GM21529 (cell line): ENCODE data around the gene ATP9A.
"Not testable (repeated sequence)": the region's sequence is repeated elsewhere in the genome, so short reads cannot be mapped to it uniquely, and the experiment has no call there.

Experiments
- ATAC-seq: cut with Tn5 transposase; IDR thresholded peaks from one replicate; pipeline ENCODE4 v1.9.1; 2021; ENCODE audit not compliant: unreplicated experiment

Gene ATP9A

DNA sequence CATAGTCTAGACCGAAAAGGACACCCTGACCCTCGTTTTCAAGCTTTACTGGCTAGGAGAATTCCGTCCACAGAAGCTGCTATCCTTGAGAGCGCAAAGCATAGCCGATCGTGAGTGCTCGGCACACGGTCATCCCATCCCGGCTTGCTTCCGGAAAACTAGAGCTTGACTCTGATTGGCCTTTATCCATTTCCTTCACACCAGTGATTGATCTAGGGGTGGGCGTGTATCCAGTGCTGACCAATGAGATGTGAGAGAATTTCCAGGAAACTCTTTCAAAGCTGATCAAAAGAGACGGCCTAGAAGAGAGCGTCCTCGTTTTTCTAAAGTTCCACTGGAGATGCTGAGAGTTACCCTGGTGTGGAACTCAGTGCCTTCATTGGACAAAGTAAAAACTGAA, 184.7 kb downstream of the ATP9A start:
- no peak for ATAC-seq

- no peak for ATAC-seq
These were observed 185.1 kb downstream of the ATP9A start for GRCh38 chr20:51583073-51583472.

DNA sequence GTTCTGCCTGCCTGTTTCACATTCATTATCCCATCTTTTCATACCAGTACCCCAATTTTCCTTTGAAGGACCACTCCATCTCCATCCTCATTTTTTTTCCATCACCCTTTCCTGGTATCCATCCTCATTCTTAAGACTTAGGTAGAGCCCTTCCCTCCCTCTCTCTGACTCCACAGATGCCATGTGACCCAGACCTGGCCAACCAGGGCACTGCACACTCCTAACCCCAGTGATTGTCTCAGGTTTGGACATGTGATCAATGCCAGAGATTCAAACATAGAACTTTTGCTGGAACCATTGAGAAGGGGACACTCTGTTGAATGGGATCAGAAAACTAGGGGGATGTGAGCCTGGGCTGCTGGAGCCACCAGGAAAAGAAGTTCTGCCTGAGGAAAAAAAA, 186.6 kb downstream of the ATP9A start:
- no peak for ATAC-seq

DNA sequence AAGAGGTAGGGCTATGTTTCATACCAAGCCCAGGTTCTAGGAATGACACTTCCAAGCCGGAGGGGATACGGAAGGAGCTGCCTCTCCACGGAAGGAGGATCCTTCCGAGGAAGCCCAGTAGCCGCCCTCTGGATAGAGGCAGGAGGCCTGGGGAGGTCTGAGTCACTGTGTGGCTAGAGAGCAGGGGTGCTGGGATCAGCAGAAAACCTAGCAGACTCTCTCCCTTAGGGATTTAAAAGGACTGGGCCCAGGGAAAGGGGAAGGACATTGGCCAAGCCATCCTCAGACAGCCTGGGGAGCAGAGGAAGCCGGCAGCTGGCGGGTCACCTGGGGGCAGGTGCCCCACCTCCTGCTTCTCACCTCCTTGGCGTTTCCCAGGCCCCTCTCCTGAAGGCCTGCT, 189.1 kb downstream of the ATP9A start:
- ATAC-seq = no peak

- ATAC-seq = no peak
These were observed 190.1 kb downstream of the ATP9A start for GRCh38 chr20:51578145-51578459.

DNA sequence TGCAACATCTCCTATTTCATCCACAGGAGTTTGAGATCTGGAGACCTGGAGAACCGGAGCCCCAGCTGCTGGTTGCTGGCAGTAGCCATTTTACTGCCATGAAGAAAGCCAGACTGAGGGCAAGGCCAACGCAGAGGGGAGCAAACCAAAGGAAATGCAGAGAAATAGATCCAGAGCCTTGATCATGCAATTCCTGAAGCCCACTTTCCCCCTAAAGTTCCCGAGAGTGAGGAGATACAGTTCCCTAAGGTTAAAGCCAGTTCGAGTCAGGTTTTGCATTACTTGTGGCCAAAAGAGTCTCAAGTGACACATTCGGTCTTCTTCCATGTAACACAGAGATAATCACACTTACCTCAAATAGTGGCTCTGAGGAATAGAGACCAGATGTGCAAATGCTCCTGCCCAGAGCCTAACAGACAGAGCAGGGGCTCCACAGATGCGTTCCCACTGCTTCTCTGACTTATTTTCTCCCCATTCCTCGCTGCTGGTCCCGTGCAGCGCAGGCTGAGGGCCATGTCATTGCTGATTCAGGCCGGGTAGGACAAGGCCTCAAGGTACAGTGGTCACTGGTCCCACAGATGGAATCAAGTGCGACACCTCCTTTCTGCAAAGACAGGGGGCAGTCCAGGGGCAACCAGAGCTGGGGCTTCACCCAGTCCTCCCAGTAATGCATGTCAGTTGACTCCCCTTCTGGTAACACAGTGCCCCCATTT, 190.6 kb downstream of the ATP9A start:
- ATAC-seq = no peak

DNA sequence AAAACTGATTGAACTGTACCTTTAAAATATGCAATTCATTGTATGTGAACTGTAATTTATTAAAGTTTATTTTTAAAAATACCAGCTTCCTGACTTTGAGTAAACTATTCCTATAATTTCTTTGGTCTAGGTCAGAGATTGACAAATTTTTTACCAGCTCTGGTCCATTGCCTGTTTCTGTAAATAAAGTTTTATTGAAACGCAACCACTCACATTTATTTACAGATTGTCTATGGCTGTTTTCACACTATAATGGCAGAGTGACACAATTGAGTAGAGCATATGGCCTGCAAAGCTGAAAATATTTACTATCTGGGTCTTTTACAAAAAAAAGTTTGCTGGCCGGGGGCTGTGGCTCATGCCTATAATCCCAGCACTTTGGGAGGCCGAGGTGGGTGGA, 192.7 kb downstream of the ATP9A start:
- no peak for ATAC-seq

GRCh38 chr20:51574248-51575033, 193.7 kb downstream of the ATP9A start:
- no peak for ATAC-seq

DNA sequence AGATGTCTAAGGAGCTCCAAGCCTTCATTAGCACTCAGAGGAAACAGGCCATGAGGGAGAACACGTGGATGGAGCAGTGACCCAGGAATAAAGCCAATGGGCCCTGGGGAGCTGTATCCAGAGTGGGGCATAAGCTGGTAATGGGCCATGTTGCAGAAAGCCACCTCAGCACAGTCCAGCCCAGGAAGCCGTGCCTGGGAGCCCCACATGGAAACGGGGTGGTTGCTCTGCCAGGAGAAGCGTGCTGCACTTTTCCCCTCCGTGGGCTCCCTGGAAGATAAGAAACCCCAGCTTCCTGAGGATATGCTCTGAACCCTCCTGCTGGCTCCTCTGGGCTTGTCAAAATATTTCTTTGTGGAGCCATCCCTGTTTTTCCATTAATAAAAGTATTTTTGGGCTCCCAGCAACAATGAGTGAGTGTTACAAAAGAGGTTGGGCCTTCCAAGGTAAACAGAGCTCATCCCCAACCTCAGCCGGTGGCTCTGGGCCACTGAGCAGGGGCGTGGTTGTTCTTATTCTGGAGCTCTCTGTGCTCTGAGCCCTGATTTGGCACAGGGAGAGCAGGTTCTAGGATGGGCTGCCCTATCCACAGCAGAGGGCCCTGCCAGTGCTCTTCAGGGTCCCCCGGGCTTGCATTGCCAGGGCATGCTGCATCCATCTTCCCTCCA, 194.5 kb downstream of the ATP9A start:
- no peak for ATAC-seq

DNA sequence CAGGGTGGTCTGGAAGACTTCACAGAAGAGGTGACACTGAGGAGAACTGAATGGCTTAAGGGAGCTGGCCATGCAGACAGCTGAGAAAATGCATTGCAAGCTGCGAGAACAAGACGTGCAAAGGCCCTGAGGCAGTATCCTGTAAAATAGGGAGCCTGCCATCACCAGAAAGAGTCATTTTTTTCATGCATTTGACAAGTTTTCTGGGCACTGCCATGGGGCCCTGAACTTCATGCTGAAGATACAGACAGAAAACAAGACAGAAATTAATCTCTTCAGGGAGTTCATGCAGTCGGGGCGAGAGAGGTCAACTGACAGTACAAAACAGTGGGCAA, 196.8 kb downstream of the ATP9A start:
- no peak for ATAC-seq

DNA sequence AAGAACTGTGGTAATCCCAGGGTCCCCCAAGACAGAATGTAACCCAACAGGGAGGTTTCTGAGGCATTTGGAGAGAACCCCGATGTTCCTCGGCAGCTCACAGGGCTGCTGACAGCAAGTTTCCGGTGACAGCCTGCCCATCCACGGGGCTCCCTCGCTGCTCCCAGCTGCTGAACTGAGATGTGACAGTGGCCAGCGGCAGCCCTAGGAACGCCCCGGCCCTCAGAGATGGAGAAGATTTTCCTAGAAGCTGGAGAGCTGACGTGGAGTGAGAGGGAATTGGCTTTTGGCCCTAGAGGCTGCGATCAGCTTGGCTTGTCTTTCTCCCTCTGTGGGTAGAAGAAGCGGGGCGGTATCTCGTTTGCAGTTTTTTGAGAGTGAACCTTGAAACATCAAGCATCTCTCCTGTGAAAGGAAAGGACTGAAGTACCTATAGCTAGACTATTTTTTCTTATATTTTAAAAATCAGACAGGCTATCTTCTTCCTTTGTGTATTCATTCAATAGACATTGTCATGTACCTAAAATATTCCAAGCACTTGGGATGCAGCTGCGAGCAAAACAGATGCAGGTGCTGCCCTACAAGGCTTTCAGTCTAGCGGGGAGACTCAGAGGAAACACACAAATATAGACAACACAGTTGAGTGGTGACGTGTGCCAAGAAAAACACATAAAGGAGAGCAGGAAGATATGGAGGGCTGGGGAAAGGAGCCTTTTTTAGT, 197.3 kb downstream of the ATP9A start:
- no peak for ATAC-seq

- ATAC-seq = no peak
These were observed 198.1 kb downstream of the ATP9A start for GRCh38 chr20:51569815-51570738.

DNA sequence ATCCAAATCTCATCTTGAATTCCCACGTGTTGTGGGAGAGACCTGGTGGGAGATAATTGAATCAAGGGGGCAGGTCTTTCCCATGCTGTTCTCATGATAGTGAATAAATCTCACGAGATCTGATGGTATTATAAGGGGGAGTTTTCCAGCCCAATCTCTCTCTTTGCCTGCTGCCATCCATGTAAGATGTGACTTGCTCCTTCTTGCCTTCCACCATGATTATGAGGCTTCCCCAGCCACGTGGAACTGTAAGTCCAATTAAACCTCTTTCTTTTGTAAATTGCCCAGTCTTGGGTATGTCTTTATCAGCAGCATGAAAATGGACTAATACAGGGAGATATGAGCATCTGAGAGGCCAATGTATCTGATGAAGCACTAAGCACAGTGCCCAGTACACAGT, 199.7 kb downstream of the ATP9A start:
- not testable (repeated sequence) for ATAC-seq

DNA sequence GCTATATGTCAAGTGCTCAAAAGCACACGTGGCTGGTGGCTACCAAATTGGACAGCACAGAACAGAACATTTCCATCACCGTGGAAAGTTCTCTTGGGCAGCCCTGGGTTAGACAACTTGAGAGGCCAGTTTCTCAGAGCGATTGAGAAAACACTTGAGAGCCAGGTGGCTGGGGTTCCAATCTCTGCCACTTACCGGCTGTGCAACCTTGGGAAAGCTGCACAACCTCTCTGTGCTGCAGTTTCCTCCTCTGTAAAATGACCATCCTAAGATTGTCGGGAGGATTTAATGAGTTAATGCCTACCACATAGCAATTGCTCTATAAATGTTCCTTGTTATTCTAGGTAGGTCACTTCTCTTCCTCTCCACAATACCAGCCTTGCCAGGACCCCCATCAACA, 200.6 kb downstream of the ATP9A start:
- no peak for ATAC-seq

- no peak for ATAC-seq
These were observed 201.6 kb downstream of the ATP9A start for GRCh38 chr20:51566594-51566993.

- no peak for ATAC-seq
These were observed 202.7 kb downstream of the ATP9A start for GRCh38 chr20:51565298-51566144.

DNA sequence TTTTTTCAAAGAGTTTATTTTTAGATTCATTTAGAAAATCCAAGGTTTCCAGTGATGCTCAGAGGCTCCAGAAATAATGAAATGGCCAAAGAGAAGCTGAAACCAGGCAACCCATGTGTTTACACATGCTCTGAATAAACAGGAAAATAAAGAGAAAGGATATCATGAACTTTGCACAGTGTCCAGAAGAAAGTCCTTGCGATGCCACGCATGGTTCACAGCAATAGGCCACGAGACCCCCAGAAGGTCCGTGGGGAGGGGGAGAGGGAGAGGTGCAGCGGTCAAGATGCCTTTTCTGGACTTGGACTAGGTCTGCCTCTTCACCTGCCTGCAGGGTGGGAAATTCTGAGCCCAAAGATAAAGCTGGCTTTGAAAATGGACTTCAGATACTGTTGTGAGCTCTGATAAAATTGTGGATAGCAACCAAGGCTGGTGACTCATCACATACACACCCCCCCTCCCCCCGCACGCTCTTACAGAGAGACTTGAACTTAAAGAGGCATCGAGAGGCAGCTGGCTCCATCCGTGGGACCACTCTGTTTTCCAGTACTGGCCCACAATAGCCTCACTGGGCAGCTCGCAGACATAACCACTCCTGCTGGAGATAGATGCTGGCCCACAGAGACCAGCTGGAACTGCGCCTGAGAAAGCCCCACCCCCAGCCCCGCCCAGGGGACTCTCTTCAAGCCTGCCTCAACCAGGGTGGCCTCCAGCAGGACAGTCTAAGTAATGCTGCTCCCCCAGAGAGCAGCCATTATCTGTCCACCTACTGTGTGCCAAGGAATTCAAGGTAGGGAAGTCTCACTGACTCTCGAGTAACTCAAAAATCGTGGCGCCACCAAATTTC, 204.5 kb downstream of the ATP9A start:
- no peak for ATAC-seq

GRCh38 chr20:51563174-51563485, 205.1 kb downstream of the ATP9A start:
- no peak for ATAC-seq
